OCI-LY1 (cell line): Measurements from ENCODE around the gene CENPC.

Experiments used
- EZH2 ChIP-seq: fragments of 200-600 bp; sonication (generic), shearing (Covaris generic); IDR thresholded peaks from 2 replicates; pipeline ENCODE4 v1.8.0; 2017; ENCODE audit warnings: borderline replicate concordance, mixed run types, mild to moderate bottlenecking, antibody characterized with exemption, low read length, moderate library complexity, mixed read lengths
- TF ChIP-seq, protein P1 (sequence below): fragments of 200-600 bp; sonication (generic), shearing (Covaris generic); IDR thresholded peaks from 2 replicates; pipeline ENCODE4 v1.5.1; 2017; ENCODE audit warnings: mild to moderate bottlenecking, antibody characterized with exemption, low read length, moderate library complexity, mixed read lengths

DNA sequence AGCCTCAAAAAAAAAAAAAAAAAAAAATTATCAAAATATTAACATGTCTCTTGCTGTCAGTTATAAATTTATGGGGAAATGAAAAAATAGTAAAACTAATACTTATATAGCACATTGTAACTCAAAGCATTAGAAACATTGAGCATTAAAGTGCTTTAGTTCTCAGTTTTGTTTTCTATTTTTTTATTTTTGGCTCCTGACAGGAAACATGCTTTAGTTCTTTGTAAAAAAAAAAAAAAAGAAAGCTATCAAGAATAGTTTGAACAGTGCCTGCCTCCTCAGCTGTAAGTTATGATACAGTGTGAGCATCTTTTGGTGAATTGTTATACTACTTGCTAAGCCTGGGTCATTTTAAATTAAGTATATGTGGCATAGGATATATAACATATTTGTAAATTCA, 5.1 kb upstream of the CENPC start:
- TF ChIP-seq, protein P1, sequence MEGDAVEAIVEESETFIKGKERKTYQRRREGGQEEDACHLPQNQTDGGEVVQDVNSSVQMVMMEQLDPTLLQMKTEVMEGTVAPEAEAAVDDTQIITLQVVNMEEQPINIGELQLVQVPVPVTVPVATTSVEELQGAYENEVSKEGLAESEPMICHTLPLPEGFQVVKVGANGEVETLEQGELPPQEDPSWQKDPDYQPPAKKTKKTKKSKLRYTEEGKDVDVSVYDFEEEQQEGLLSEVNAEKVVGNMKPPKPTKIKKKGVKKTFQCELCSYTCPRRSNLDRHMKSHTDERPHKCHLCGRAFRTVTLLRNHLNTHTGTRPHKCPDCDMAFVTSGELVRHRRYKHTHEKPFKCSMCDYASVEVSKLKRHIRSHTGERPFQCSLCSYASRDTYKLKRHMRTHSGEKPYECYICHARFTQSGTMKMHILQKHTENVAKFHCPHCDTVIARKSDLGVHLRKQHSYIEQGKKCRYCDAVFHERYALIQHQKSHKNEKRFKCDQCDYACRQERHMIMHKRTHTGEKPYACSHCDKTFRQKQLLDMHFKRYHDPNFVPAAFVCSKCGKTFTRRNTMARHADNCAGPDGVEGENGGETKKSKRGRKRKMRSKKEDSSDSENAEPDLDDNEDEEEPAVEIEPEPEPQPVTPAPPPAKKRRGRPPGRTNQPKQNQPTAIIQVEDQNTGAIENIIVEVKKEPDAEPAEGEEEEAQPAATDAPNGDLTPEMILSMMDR, result no peak
- TF ChIP-seq EZH2, result no peak
